Measurements from ENCODE around the gene ROBO4.

DNA sequence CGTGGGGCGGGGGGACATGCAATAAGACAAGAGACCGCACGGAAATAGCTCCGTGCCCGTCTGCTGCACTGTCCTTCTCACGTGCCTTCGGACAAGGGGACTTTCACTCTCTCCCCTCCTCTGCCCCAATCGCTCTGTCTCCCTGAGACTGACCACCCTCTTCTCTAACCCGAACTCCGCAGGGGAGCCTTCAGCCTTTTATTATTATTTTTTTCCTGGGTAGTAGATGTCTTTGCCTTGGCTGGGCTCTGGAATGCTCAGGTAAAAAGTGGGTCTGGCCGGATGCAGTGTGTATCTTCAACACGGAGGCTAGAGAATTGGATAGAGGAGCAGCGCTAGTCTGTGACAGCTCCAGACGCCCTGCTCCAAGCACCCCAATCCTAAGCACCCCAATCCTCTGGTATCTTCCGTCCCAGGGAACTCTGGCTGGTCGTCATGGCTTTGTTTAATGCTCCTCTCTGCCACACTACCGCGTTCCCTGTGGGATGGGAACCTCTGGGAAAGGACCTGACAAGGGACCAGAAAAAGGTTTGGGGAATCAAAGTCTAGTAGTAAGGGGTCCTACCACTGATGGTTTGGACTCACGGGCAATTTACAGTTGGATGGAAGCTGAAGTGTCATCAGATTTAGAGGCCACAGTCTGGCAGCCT is 57.6 kb downstream of the ROBO4 start:
- no peak for TF ChIP-seq CCAR2 (IDR thresholded peaks at IDR 0.05; ENCODE audit: low read depth, low read length)
- TF ChIP-seq, protein P1, sequence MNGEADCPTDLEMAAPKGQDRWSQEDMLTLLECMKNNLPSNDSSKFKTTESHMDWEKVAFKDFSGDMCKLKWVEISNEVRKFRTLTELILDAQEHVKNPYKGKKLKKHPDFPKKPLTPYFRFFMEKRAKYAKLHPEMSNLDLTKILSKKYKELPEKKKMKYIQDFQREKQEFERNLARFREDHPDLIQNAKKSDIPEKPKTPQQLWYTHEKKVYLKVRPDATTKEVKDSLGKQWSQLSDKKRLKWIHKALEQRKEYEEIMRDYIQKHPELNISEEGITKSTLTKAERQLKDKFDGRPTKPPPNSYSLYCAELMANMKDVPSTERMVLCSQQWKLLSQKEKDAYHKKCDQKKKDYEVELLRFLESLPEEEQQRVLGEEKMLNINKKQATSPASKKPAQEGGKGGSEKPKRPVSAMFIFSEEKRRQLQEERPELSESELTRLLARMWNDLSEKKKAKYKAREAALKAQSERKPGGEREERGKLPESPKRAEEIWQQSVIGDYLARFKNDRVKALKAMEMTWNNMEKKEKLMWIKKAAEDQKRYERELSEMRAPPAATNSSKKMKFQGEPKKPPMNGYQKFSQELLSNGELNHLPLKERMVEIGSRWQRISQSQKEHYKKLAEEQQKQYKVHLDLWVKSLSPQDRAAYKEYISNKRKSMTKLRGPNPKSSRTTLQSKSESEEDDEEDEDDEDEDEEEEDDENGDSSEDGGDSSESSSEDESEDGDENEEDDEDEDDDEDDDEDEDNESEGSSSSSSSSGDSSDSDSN (IDR thresholded peaks at IDR 0.05; ENCODE audit: borderline replicate concordance in 1 of 2, low read depth in 2 of 2, low read length in 2 of 2) = no peak

All from K562 (cell line).